Esophagus squamous epithelium (tissue), 4 donors: ENCODE measurements around the gene TTC21B.

Experiments
- POLR2A ChIP-seq, 4 donors: fragments of 450-650 bp; IDR thresholded peaks; one replicate each; pipeline ENCODE4 v1.6.1; 2017; ENCODE audit warnings: antibody characterized with exemption in 4 of 4, mild to moderate bottlenecking in 4 of 4, moderate library complexity in 3 of 4
- TF ChIP-seq, protein P1 (sequence below), 6 experiments: fragments of 450-650 bp in 4 of 6; fragments of 200-600 bp in 2 of 6; sonication (generic) in 2 of 6; IDR thresholded peaks; one replicate each; pipeline ENCODE4 v1.5.1; 2016 to 2019; ENCODE audit warnings: antibody characterized with exemption in 6 of 6, mild to moderate bottlenecking in 4 of 6, moderate library complexity in 4 of 6

DNA sequence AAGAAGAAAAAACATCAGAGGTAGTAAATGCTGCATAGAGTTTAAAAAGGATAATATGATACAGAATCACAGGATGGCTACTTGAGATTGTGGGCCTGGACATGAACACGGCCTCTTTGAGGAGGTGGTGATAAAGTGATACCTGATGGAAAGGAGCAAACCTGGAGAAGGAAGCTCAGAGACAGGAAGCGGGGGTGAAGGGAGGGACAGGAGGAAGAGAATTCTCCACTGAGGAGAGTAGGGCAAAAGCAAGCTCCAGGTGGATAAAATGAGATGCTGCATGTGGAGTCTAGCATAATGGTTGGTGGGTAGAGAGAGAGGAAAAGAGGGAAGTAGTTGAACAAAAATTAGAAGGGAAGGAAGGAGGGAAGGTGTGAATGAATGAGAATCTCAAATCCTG is 82.6 kb downstream of the TTC21B start:
- TF ChIP-seq, protein P1, sequence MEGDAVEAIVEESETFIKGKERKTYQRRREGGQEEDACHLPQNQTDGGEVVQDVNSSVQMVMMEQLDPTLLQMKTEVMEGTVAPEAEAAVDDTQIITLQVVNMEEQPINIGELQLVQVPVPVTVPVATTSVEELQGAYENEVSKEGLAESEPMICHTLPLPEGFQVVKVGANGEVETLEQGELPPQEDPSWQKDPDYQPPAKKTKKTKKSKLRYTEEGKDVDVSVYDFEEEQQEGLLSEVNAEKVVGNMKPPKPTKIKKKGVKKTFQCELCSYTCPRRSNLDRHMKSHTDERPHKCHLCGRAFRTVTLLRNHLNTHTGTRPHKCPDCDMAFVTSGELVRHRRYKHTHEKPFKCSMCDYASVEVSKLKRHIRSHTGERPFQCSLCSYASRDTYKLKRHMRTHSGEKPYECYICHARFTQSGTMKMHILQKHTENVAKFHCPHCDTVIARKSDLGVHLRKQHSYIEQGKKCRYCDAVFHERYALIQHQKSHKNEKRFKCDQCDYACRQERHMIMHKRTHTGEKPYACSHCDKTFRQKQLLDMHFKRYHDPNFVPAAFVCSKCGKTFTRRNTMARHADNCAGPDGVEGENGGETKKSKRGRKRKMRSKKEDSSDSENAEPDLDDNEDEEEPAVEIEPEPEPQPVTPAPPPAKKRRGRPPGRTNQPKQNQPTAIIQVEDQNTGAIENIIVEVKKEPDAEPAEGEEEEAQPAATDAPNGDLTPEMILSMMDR (IDR thresholded peaks at IDR 0.05): no peak
- no peak for TF ChIP-seq POLR2A (IDR thresholded peaks at IDR 0.05)
